GM12878 (cell line): ENCODE measurements around the gene NT5E. TPM values are rescaled to one million over a fixed set of nuclear protein-coding genes. Genes with fewer than 3 reads are reported as not detected.

Experiments used
- ATAC-seq: fragments of 200-7000 bp; cut with Tn5 transposase; 3 replicates; pipeline ENCODE4 v1.9.1; 2020; ENCODE audit warnings: mild to moderate bottlenecking, moderate library complexity
- BruUV-seq: library from RNA; stranded (reverse); fragments of 400-500 nt; replicated peaks from 2 replicates; lab custom pipeline; 2021; lab: Mats Ljungman, UMichigan
- CTCF ChIA-PET: fragments of 300-600 bp; sonication (Branson Sonifier 250); formaldehyde crosslinking; extraction: SDS; loops from one replicate; lab custom pipeline; 2021; ENCODE audit warnings: inconsistent platforms; lab: Yijun Ruan, JAX
- POLR2A ChIA-PET: fragments of 350-600 bp; formaldehyde crosslinking; extraction: SDS; loops from one replicate; lab custom pipeline; 2021; ENCODE audit warnings: inconsistent platforms; lab: Charles Lee
- RAD21 ChIA-PET: fragments of 300-600 bp; sonication (Branson Sonifier 250); formaldehyde crosslinking; loops from one replicate; lab custom pipeline; 2023; ENCODE audit warnings: antibody characterized with exemption; ENCODE audit not compliant: unreplicated experiment; lab: Charles Lee
- SMC1A ChIA-PET: fragments of 300-600 bp; sonication (Branson Sonifier 250); formaldehyde crosslinking; loops from one replicate; lab custom pipeline; 2023; ENCODE audit not compliant: unreplicated experiment, uncharacterized antibody; lab: Charles Lee
- DNase-seq: peaks from one replicate; pipeline ENCODE4 v3.0.0-alpha.2; 2011; ENCODE audit warnings: low read depth, low spot score
- FAIRE-seq: peaks from 3 replicates; lab custom pipeline; 2011; peaks lifted over from hg19 to GRCh38; lab: Jason Lieb, UNC
- H2AFZ ChIP-seq: 2 replicates; pipeline ENCODE4 v1.6.0; 2011; ENCODE audit warnings: low read depth, low read length, control low read depth; ENCODE audit not compliant: control insufficient read depth
- H3K27ac ChIP-seq: 2 replicates; pipeline ENCODE4 v1.5.1; 2011; ENCODE audit warnings: control low read depth; ENCODE audit not compliant: control insufficient read depth, insufficient read depth
- H3K27me3 ChIP-seq, 2 experiments: replicated peaks in 1 of 2; 2 replicates each; pipeline versions ENCODE4 v1.6.0 to v1.6.1; 2011; ENCODE audit warnings: low read length in 1 of 2; ENCODE audit not compliant: control insufficient read depth in 2 of 2, insufficient read depth in 2 of 2
- H3K36me3 ChIP-seq, 2 experiments: 2 replicates each; pipeline ENCODE4 v1.5.1; 2011; ENCODE audit warnings: low read length in 1 of 2; ENCODE audit not compliant: control insufficient read depth in 2 of 2, insufficient read depth in 2 of 2
- H3K4me1 ChIP-seq: 2 replicates; pipeline ENCODE4 v1.6.1; 2011; ENCODE audit warnings: mild to moderate bottlenecking, low read length, moderate library complexity, mixed read lengths; ENCODE audit not compliant: control insufficient read depth, insufficient read depth
- H3K4me2 ChIP-seq: 2 replicates; pipeline ENCODE4 v1.6.0; 2011; ENCODE audit warnings: control low read depth; ENCODE audit not compliant: control insufficient read depth, insufficient read depth
- H3K4me3 ChIP-seq: fragments of 200-600 bp; sonication (generic); 2 replicates; pipeline ENCODE4 v1.5.1; 2016
- H3K79me2 ChIP-seq: 2 replicates; pipeline ENCODE4 v1.6.0; 2011; ENCODE audit warnings: low read length; ENCODE audit not compliant: control insufficient read depth, insufficient read depth
- H3K9ac ChIP-seq: 2 replicates; pipeline ENCODE4 v1.8.0; 2011; ENCODE audit warnings: low read length, control low read depth, mixed read lengths; ENCODE audit not compliant: control insufficient read depth, insufficient read depth
- H3K9me3 ChIP-seq: replicated peaks from 3 replicates; pipeline ENCODE4 v1.5.1; 2011; ENCODE audit warnings: mild to moderate bottlenecking, low read length; ENCODE audit not compliant: control insufficient read depth, insufficient read depth
- H4K20me1 ChIP-seq: 2 replicates; pipeline ENCODE4 v1.6.0; 2011; ENCODE audit not compliant: control insufficient read depth, insufficient read depth
- BACH1 ChIP-seq: fragments of 450-650 bp; IDR thresholded peaks from 2 replicates; pipeline ENCODE4 v1.6.1; 2017; ENCODE audit warnings: mild to moderate bottlenecking, borderline replicate concordance
- CEBPB ChIP-seq, 2 experiments: fragments of 150-350 bp in 1 of 2; IDR thresholded peaks; 2 replicates each; pipeline ENCODE4 v1.6.1; 2012 to 2014; ENCODE audit warnings: low read depth in 2 of 2, low read length in 2 of 2, borderline replicate concordance in 1 of 2, inconsistent platforms in 1 of 2
- EED ChIP-seq: sonication (generic); IDR thresholded peaks from 2 replicates; pipeline ENCODE4 v1.6.1; 2016; ENCODE audit warnings: antibody characterized with exemption, low read depth
- IKZF1 ChIP-seq: fragments of 450-650 bp; conservative IDR thresholded peaks from 2 replicates; pipeline ENCODE4 v1.6.1; 2017; ENCODE audit warnings: antibody characterized with exemption, mild to moderate bottlenecking
- IKZF2 ChIP-seq, 2 experiments: fragments of 450-650 bp; IDR thresholded peaks; 2 replicates each; pipeline ENCODE4 v1.6.1; 2017; ENCODE audit warnings: mild to moderate bottlenecking in 2 of 2, moderate library complexity in 2 of 2
- JUNB ChIP-seq: IDR thresholded peaks from 2 replicates; pipeline ENCODE4 v1.6.1; 2016; ENCODE audit warnings: antibody characterized with exemption, mild to moderate bottlenecking
- RUNX3 ChIP-seq: IDR thresholded peaks from 2 replicates; pipeline ENCODE4 v1.6.1; 2012; ENCODE audit warnings: low read length, inconsistent platforms
- SPI1 ChIP-seq: IDR thresholded peaks from 2 replicates; pipeline ENCODE4 v1.6.1; 2011; ENCODE audit warnings: low read depth, mild to moderate bottlenecking, low read length, moderate library complexity, borderline replicate concordance; ENCODE audit not compliant: insufficient read depth
- USF1 ChIP-seq: IDR thresholded peaks from 2 replicates; pipeline ENCODE4 v1.6.1; 2011; ENCODE audit warnings: borderline replicate concordance, low read depth, mild to moderate bottlenecking, moderate library complexity, mixed read lengths, low read length; ENCODE audit not compliant: insufficient read depth; ENCODE audit errors: extremely low read length
- WGBS: methylation state at CpG from one replicate; pipeline ENCODE4 v1.1.6; 2016; ENCODE audit warnings: low lambda C conversion rate; ENCODE audit not compliant: insufficient replicate concordance, insufficient coverage; ENCODE audit errors: missing lambda C conversion rate; 5-methylcytosine and 5-hydroxymethylcytosine counted together
- in situ Hi-C: fragments of 300-500 bp; cut with MboI; formaldehyde crosslinking; loops from 9 replicates; pipeline ENCODE4 v1.14.3; 2018; ENCODE audit warnings: mixed read lengths
- intact Hi-C: fragments of 100-400 bp; cut with micrococcal nuclease; formaldehyde crosslinking; loops from one replicate; pipeline ENCODE4 v1.14.2; 2022; ENCODE audit not compliant: unreplicated experiment
- polyA plus RNA-seq, 11 experiments: library from polyadenylated mRNA; depleted of rRNA in 4 of 11; unstranded in 6 of 11; stranded (reverse) in 5 of 11; fragments of >200 nt; fragmentation: Nextera tagmentation in 4 of 11; fragmentation: Illumina TruSeq in 1 of 11; extraction: Ambion mirVana in 4 of 11; extraction: Trizol in 1 of 11; gene quantifications; 1 replicate in 1 of 11; 2 replicates in 10 of 11; pipeline versions ENCODE4 v1.2.1 to v1.2.3, GENCODE V29; 2011 to 2016; ENCODE audit warnings: inconsistent platforms in 2 of 11, missing spikeins in 2 of 11, low read depth in 1 of 11
- total RNA-seq, 4 experiments: library from RNA; depleted of rRNA in 3 of 4; stranded (reverse); fragments of >200 nt in 3 of 4; fragmentation: Illumina TruSeq in 1 of 4; extraction: Trizol in 1 of 4; gene quantifications; 2 replicates each; pipeline versions ENCODE4 v1.2.1 to v1.2.3, GENCODE V29; 2013 to 2021

NT5E gene
- total and polyA plus RNA-seq, 10 of the 15 experiments (the other 5 are each of a cell fraction or from before 2014, with no cell fraction given): 1.9 to 9.7 (median 7.3) TPM

DNA sequence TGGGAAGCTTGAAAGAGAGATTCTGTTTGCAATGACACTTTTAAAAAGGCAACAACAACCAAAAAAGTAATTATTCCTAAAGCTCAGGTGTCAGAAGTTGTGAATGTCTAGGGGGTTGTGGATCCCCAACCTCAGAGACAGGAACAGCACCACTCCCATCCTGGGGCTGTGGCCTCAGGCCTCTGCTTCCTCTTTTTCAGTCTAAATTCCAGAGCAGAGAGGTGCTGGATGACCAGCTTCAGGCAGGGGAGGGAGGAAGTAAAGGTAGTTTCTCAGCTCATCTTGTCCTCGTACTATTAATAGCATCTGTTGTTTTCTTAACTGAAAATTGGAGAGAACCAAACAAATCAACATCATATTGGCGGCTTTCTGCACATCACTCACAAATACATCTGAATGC is 8.3 kb downstream of the NT5E start:
- ChIA-PET SMC1A (interaction anchor here (0.7 to 9.8 kb wide), 14 partner anchors 9 to 102 kb away, joined by 3 to 138 read pairs (median 4); partner anchors contain the start of gene NT5E), RAD21 (interaction anchor here (1.6 to 7.3 kb wide), 3 partner anchors 7 to 106 kb away, joined by 3 to 76 read pairs (median 11); partner anchors contain the start of gene NT5E), POLR2A (interaction anchor here (1.0 to 8.0 kb wide), 5 partner anchors 7 to 62 kb away, joined by 3 to 64 read pairs (median 4); partner anchors contain the start of gene NT5E), CTCF (interaction anchor here (0.7 to 13.2 kb wide), 5 partner anchors 8 to 97 kb away, joined by 3 to 188 read pairs (median 4); partner anchors contain the start of gene NT5E)
- no peaks in the 10 kb centered on the region for H4K20me1 ChIP-seq
- H3K9me3 ChIP-seq: no peaks in the 10 kb centered on the region
- H3K79me2 ChIP-seq: peaks cover 10% of the 10 kb centered on the region
- ATAC-seq (no peak), FAIRE-seq (no peak)
- BruUV-seq: no TSS peak
- intact Hi-C loops (no loop called here), in situ Hi-C loops (no loop called here)
- no peak overlapping the region for H3K9ac ChIP-seq
- peaks cover 49% of the 10 kb centered on the region for H3K4me1 ChIP-seq
- no peak overlapping the region for H3K4me3 ChIP-seq
- H3K4me2 ChIP-seq: peak overlapping the region; percentile 71
- TF ChIP-seq EED (peak; percentile 70), IKZF2 (IDR thresholded peaks at IDR 0.05) (peak; percentile 46 to 72; a peak in 3 of 4 replicates), IKZF1 (peak; percentile 43), SPI1 (peak; percentile 58; the same call in 1 of the 2 replicates), RUNX3 (peak; percentile 33; the same call in 1 of the 2 replicates), BACH1 (no peak), USF1 (no peak), JUNB (no peak), CEBPB (IDR thresholded peaks at IDR 0.05; ENCODE audit: borderline replicate concordance in 1 of 2, low read depth in 2 of 2, low read length in 2 of 2) (no peak)
- TF ChIP-seq, all 136 proteins: peak for 5
- Histone ChIP-seq H3K27me3 (no peaks in the 10 kb centered on the region), H3K27ac (peak overlapping the region; percentile 43; the same call in 1 of the 2 replicates), H2AFZ (no peak overlapping the region; the same call in 1 of the 2 replicates), H3K36me3 (no peaks in the 10 kb centered on the region)
- WGBS: 3% methylated on average over 2 of the region's 2 CpGs
- no peak for DNase-seq
